Measurements from ENCODE around the gene SLC16A6.
"Not testable (repeated sequence)": the region's sequence is repeated elsewhere in the genome, so short reads cannot be mapped to it uniquely, and the experiment has no call there.

Gene SLC16A6

GRCh38 chr17:68308486-68308885 is 17.6 kb upstream of the SLC16A6 start:
- not testable (repeated sequence) for H3K36me3 ChIP-seq (ENCODE audit: control insufficient read depth, low read depth, low read length); H3K27ac ChIP-seq (ENCODE audit: low read length); H3K4me1 ChIP-seq (ENCODE audit: control insufficient read depth, low read depth, low read length); H3K9me3 ChIP-seq (ENCODE audit: control insufficient read depth, low read depth, low read length); H3K4me3 ChIP-seq (ENCODE audit: low read length); H3K9ac ChIP-seq (ENCODE audit: low read length); H3K27me3 ChIP-seq (ENCODE audit: control insufficient read depth, insufficient read depth, low read length)

DNA sequence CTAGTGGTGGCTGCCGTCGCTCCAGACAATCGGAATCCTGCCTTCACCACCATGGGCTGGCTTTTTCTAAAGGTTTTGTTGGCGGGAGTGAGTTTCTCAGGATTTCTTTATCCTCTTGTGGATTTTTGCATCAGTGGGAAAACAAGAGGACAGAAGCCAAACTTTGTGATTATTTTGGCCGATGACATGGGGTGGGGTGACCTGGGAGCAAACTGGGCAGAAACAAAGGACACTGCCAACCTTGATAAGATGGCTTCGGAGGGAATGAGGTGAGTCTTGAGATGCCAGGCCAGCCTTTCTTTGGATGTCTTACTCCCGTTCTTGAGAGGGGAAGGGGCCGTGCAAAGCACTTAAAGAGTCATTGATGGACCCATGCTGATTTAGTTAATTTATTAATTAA is 16.5 kb upstream of the SLC16A6 start:
- H3K9me3 ChIP-seq (ENCODE audit: control insufficient read depth, low read depth, low read length): no peaks in the 10 kb centered on the region
- no peaks in the 10 kb centered on the region for H3K27me3 ChIP-seq (ENCODE audit: control insufficient read depth, insufficient read depth, low read length)
- H3K36me3 ChIP-seq (ENCODE audit: control insufficient read depth, low read depth, low read length): no peaks in the 10 kb centered on the region
- H3K27ac ChIP-seq (ENCODE audit: low read length): no peak overlapping the region
- no peak overlapping the region for H3K9ac ChIP-seq (ENCODE audit: low read length)
- H3K4me3 ChIP-seq (ENCODE audit: low read length): no peak overlapping the region
- peaks cover 3% of the 10 kb centered on the region for H3K4me1 ChIP-seq (ENCODE audit: control insufficient read depth, low read depth, low read length)

- no peak overlapping the region for H3K27ac ChIP-seq (ENCODE audit: low read length)
- H3K9ac ChIP-seq (ENCODE audit: low read length): no peak overlapping the region
- no peaks in the 10 kb centered on the region for H3K36me3 ChIP-seq (ENCODE audit: control insufficient read depth, low read depth, low read length)
- H3K4me1 ChIP-seq (ENCODE audit: control insufficient read depth, low read depth, low read length): peaks cover 9% of the 10 kb centered on the region
- no peak overlapping the region for H3K4me3 ChIP-seq (ENCODE audit: low read length)
- H3K9me3 ChIP-seq (ENCODE audit: control insufficient read depth, low read depth, low read length): no peaks in the 10 kb centered on the region
- H3K27me3 ChIP-seq (ENCODE audit: control insufficient read depth, insufficient read depth, low read length): no peaks in the 10 kb centered on the region
Observed at GRCh38 chr17:68306819-68307218, 15.9 kb upstream of the SLC16A6 start.

- no peaks in the 10 kb centered on the region for H3K27me3 ChIP-seq (ENCODE audit: control insufficient read depth, insufficient read depth, low read length)
- no peak overlapping the region for H3K27ac ChIP-seq (ENCODE audit: low read length)
- no peak overlapping the region for H3K4me3 ChIP-seq (ENCODE audit: low read length)
- no peaks in the 10 kb centered on the region for H3K36me3 ChIP-seq (ENCODE audit: control insufficient read depth, low read depth, low read length)
- H3K9me3 ChIP-seq (ENCODE audit: control insufficient read depth, low read depth, low read length): no peaks in the 10 kb centered on the region
- no peak overlapping the region for H3K9ac ChIP-seq (ENCODE audit: low read length)
- H3K4me1 ChIP-seq (ENCODE audit: control insufficient read depth, low read depth, low read length): peaks cover 17% of the 10 kb centered on the region
Observed at GRCh38 chr17:68305142-68305541, 14.2 kb upstream of the SLC16A6 start.

GRCh38 chr17:68304706-68305105 is 13.8 kb upstream of the SLC16A6 start:
- H3K9ac ChIP-seq (ENCODE audit: low read length): no peak overlapping the region
- H3K27me3 ChIP-seq (ENCODE audit: control insufficient read depth, insufficient read depth, low read length): no peaks in the 10 kb centered on the region
- no peak overlapping the region for H3K27ac ChIP-seq (ENCODE audit: low read length)
- no peaks in the 10 kb centered on the region for H3K9me3 ChIP-seq (ENCODE audit: control insufficient read depth, low read depth, low read length)
- no peaks in the 10 kb centered on the region for H3K36me3 ChIP-seq (ENCODE audit: control insufficient read depth, low read depth, low read length)
- H3K4me3 ChIP-seq (ENCODE audit: low read length): no peak overlapping the region
- H3K4me1 ChIP-seq (ENCODE audit: control insufficient read depth, low read depth, low read length): peaks cover 17% of the 10 kb centered on the region

GRCh38 chr17:68302666-68303065 is 11.7 kb upstream of the SLC16A6 start:
- Histone ChIP-seq H3K36me3 (ENCODE audit: control insufficient read depth, low read depth, low read length) (no peaks in the 10 kb centered on the region), H3K27ac (ENCODE audit: low read length) (no peak overlapping the region), H3K27me3 (ENCODE audit: control insufficient read depth, insufficient read depth, low read length) (no peaks in the 10 kb centered on the region), H3K9ac (ENCODE audit: low read length) (no peak overlapping the region), H3K4me1 (ENCODE audit: control insufficient read depth, low read depth, low read length) (peaks cover 17% of the 10 kb centered on the region), H3K9me3 (ENCODE audit: control insufficient read depth, low read depth, low read length) (no peaks in the 10 kb centered on the region), H3K4me3 (ENCODE audit: low read length) (no peak overlapping the region)

DNA sequence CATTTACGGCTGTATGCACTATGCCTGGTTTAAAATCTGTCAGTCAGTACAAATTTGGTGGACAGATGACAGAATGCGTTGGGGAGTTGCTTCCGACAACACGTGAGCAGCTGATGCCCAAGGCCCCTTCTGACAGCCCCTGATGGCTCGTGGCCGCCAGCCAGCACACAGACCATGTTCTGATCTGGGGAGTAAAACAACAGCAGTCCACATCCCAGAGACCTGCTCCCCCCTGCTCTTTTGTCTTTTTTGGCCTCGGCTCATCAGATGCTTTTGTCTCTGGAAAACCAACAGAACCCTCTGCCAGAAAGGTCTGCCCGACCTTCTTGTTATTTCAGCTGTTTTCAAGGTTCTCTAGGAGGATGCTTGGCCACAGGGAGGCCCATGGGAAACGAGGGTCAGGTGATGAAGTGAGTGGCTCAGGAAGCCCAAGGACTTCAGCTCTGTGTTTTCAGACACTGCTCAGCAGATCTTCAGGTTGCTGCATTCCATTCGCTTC is 11.2 kb upstream of the SLC16A6 start:
- H3K4me1 ChIP-seq (ENCODE audit: control insufficient read depth, low read depth, low read length): peaks cover 17% of the 10 kb centered on the region
- H3K36me3 ChIP-seq (ENCODE audit: control insufficient read depth, low read depth, low read length): no peaks in the 10 kb centered on the region
- H3K9ac ChIP-seq (ENCODE audit: low read length): no peak overlapping the region
- H3K9me3 ChIP-seq (ENCODE audit: control insufficient read depth, low read depth, low read length): no peaks in the 10 kb centered on the region
- no peak overlapping the region for H3K4me3 ChIP-seq (ENCODE audit: low read length)
- H3K27ac ChIP-seq (ENCODE audit: low read length): no peak overlapping the region
- no peaks in the 10 kb centered on the region for H3K27me3 ChIP-seq (ENCODE audit: control insufficient read depth, insufficient read depth, low read length)

DNA sequence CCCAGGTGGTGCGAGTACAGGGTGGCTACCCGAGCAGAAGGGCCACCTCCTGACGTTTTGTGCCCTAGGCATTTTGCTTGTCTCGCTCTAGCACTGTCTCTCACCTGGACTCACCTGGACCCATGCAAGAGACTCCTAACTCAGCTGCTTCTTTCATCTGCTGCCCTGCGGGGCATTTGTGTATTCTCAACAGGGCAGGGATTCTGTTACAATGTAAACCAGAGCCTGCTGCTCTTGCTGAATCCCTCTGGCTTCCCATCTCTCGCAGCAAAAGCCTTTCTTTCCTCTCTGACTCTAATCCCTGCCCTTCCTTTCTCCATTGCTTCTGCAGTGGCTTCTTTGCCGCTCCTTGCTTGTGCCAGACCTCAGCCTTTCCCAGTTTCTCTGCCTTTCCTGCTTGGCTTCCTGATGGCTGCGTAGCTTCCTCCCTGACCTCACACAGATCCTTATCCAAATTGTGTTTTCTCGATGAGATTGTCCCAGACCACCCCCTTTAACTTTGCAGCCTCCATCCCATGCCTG is 10.6 kb upstream of the SLC16A6 start:
- Histone ChIP-seq H3K4me1 (ENCODE audit: control insufficient read depth, low read depth, low read length) (peaks cover 24% of the 10 kb centered on the region), H3K27me3 (ENCODE audit: control insufficient read depth, insufficient read depth, low read length) (no peaks in the 10 kb centered on the region), H3K9me3 (ENCODE audit: control insufficient read depth, low read depth, low read length) (no peaks in the 10 kb centered on the region), H3K27ac (ENCODE audit: low read length) (no peak overlapping the region), H3K9ac (ENCODE audit: low read length) (no peak overlapping the region), H3K36me3 (ENCODE audit: control insufficient read depth, low read depth, low read length) (no peaks in the 10 kb centered on the region), H3K4me3 (ENCODE audit: low read length) (no peak overlapping the region)

DNA sequence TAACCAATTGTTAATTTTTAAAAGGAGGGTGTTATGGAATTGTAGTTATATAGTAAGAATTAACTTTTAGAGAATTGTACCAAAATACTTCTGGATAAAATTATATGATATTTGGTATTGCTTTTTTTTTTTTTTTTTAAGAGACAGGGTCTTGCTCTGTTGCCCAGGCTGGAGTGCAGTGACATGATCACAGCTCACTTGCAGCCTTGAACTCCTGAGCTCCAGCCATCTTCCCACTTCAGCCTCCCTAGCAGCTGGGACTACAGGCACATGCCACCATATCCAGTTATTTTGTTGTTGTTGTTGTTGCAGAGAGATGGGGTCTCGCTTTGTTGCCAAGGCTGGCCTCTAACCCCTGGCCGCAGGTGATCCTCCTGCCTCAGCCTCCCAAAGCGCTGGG is 8.9 kb upstream of the SLC16A6 start:
- Histone ChIP-seq H3K4me3 (ENCODE audit: low read length) (no peak overlapping the region), H3K4me1 (ENCODE audit: control insufficient read depth, low read depth, low read length) (peaks cover 32% of the 10 kb centered on the region), H3K9me3 (ENCODE audit: control insufficient read depth, low read depth, low read length) (no peaks in the 10 kb centered on the region), H3K27ac (ENCODE audit: low read length) (no peak overlapping the region), H3K27me3 (ENCODE audit: control insufficient read depth, insufficient read depth, low read length) (no peaks in the 10 kb centered on the region), H3K9ac (ENCODE audit: low read length) (no peak overlapping the region), H3K36me3 (ENCODE audit: control insufficient read depth, low read depth, low read length) (no peaks in the 10 kb centered on the region)

- Histone ChIP-seq H3K4me1 (ENCODE audit: control insufficient read depth, low read depth, low read length) (peaks cover 44% of the 10 kb centered on the region), H3K27me3 (ENCODE audit: control insufficient read depth, insufficient read depth, low read length) (peaks cover under 1% of the 10 kb centered on the region), H3K36me3 (ENCODE audit: control insufficient read depth, low read depth, low read length) (no peaks in the 10 kb centered on the region), H3K9me3 (ENCODE audit: control insufficient read depth, low read depth, low read length) (no peaks in the 10 kb centered on the region), H3K27ac (ENCODE audit: low read length) (no peak overlapping the region), H3K9ac (ENCODE audit: low read length) (no peak overlapping the region), H3K4me3 (ENCODE audit: low read length) (no peak overlapping the region)
Observed at GRCh38 chr17:68298601-68299000, 7.7 kb upstream of the SLC16A6 start.

- Histone ChIP-seq H3K27me3 (ENCODE audit: control insufficient read depth, insufficient read depth, low read length) (peaks cover 15% of the 10 kb centered on the region), H3K36me3 (ENCODE audit: control insufficient read depth, low read depth, low read length) (no peaks in the 10 kb centered on the region), H3K27ac (ENCODE audit: low read length) (no peak overlapping the region), H3K4me3 (ENCODE audit: low read length) (no peak overlapping the region), H3K9me3 (ENCODE audit: control insufficient read depth, low read depth, low read length) (no peaks in the 10 kb centered on the region), H3K4me1 (ENCODE audit: control insufficient read depth, low read depth, low read length) (peaks cover 39% of the 10 kb centered on the region), H3K9ac (ENCODE audit: low read length) (no peak overlapping the region)
Observed at GRCh38 chr17:68297195-68297594, 6.3 kb upstream of the SLC16A6 start.
